ENCODE results near the gene FAM20A.
A peak's percentile ranks its signal among the peaks of the same experiment; 100 is the strongest.

The FAM20A gene

GRCh38 chr17:68611353-68612208 lies 10.4 kb upstream of the FAM20A start:
- DNase-seq, result no peak

- DNase-seq, result no peak
These were observed 9.4 kb upstream of the FAM20A start for GRCh38 chr17:68610554-68610953.

- no peak for DNase-seq
These were observed 7.5 kb upstream of the FAM20A start for GRCh38 chr17:68608515-68609130.

- no peak for DNase-seq
These were observed 5.5 kb upstream of the FAM20A start for GRCh38 chr17:68606451-68607307.

GRCh38 chr17:68605914-68606313 lies 4.7 kb upstream of the FAM20A start:
- no peak for DNase-seq

- no peak for DNase-seq
These were observed 2.5 kb upstream of the FAM20A start for GRCh38 chr17:68603656-68604055.

- DNase-seq, result no peak
These were observed 1.9 kb upstream of the FAM20A start for GRCh38 chr17:68603027-68603426.

- no peak for DNase-seq
These were observed 1.1 kb upstream of the FAM20A start for GRCh38 chr17:68602289-68602688.

GRCh38 chr17:68601565-68602288 lies 560 bp upstream of the FAM20A start:
- DNase-seq, result no peak

GRCh38 chr17:68600067-68600930 lies 868 bp downstream of the FAM20A start:
- peak in 1 of 56 donors; percentile 5 for DNase-seq

GRCh38 chr17:68599552-68600066 lies 1.6 kb downstream of the FAM20A start:
- no peak for DNase-seq

GRCh38 chr17:68599091-68599490 lies 2.1 kb downstream of the FAM20A start:
- DNase-seq, result no peak

GRCh38 chr17:68598545-68598961 lies 2.6 kb downstream of the FAM20A start:
- DNase-seq, result no peak

GRCh38 chr17:68598074-68598473 lies 3.1 kb downstream of the FAM20A start:
- DNase-seq, result no peak

- DNase-seq, result no peak
These were observed 4.7 kb downstream of the FAM20A start for GRCh38 chr17:68596411-68596945.

- no peak for DNase-seq
These were observed 5.2 kb downstream of the FAM20A start for GRCh38 chr17:68595986-68596385.

GRCh38 chr17:68595496-68595895 lies 5.7 kb downstream of the FAM20A start:
- DNase-seq, result no peak

GRCh38 chr17:68594552-68594951 lies 6.6 kb downstream of the FAM20A start:
- DNase-seq, result no peak
